ENCODE results near the gene MGMT. TPM values are rescaled to one million over a fixed set of nuclear protein-coding genes. Genes with fewer than 3 reads are reported as not detected.

MGMT gene
- total RNA-seq, 1 donor from 2014 or later: 20.8 TPM

DNA sequence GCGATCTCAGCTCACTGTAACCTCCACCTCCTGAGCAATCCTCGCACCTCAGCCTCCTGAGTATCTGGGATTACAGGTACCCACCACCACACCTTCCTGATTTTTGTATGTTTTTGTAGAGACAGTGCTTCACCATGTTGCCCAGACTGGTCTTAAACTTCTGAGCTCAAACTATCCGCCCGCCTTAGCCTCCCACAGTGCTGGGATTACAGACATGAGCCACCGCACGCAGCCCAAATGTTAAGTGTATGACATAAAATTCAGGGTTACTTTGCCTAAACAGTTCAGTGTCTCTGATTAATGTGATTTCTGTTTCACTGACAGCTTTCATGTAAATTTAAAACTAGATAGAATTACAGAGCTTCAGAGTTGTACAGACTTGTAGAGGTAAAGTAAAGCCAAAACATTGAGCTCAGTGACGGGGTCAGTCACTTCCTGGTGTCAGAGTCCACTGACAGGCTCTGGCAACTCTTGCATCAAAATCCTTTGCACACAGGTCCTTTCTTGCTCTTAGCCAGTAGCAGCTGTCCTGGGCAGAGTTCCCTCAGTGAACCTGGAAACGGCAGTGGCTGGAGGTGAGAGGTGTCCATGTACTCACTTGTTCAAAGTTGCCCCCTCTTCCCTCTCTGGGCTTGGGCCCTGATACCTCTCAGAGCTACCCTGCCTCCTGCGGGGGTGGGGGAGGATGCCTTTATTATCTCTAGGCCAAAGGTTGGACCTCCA is 33.7 kb downstream of the MGMT start:
- Mint-ChIP-seq H3K27me3 (ENCODE audit: unreplicated experiment) (no peaks in the 10 kb centered on the region), H3K9me3 (ENCODE audit: unreplicated experiment) (peaks cover 7% of the 10 kb centered on the region), H3K4me3 (ENCODE audit: unreplicated experiment) (no peak overlapping the region), H3K27ac (ENCODE audit: unreplicated experiment) (no peak overlapping the region), H3K4me1 (ENCODE audit: unreplicated experiment) (no peaks in the 10 kb centered on the region), H3K36me3 (ENCODE audit: unreplicated experiment) (peaks cover 11% of the 10 kb centered on the region)
- TF ChIP-seq, protein P1, sequence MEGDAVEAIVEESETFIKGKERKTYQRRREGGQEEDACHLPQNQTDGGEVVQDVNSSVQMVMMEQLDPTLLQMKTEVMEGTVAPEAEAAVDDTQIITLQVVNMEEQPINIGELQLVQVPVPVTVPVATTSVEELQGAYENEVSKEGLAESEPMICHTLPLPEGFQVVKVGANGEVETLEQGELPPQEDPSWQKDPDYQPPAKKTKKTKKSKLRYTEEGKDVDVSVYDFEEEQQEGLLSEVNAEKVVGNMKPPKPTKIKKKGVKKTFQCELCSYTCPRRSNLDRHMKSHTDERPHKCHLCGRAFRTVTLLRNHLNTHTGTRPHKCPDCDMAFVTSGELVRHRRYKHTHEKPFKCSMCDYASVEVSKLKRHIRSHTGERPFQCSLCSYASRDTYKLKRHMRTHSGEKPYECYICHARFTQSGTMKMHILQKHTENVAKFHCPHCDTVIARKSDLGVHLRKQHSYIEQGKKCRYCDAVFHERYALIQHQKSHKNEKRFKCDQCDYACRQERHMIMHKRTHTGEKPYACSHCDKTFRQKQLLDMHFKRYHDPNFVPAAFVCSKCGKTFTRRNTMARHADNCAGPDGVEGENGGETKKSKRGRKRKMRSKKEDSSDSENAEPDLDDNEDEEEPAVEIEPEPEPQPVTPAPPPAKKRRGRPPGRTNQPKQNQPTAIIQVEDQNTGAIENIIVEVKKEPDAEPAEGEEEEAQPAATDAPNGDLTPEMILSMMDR (IDR thresholded peaks at IDR 0.05): no peak
- DNase-seq (ENCODE audit: extremely low spot score, unreplicated experiment): no peak

DNA sequence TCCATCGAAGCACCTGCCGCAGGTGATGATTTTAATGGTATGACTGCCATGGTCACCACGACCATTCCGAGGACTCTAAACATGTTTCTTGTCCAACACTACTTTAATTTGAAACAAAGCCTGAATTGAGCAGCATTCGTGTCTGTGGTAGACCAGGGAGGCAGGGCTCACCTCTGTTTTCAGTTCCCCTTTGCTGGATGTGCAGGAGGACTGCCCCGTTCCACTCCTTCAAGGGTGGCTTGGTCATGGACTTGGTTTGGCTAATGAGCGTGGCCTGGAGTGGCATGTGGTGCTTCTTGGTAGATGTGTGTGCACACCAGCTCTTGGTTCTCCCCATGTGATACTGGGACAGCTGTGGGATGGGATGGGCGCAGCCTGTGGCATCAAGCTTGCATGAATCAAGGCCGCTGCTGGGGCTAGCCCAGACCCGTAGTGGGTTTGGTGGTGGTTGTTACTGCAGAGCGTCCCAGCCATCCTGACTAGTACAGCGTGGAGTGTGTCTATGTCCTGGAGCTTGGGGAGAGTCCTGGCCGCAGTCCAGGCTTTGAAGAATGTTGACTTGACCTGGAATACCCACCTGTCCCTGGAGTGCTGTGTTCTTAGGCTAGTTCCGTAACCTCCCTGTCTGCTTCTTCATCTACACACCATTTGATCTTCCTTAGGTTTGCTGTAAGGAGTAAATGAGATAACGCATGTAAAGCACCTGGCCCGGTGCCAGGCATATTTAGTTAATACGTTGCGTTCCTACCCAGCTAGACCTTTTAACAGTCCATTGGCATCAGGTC is 34.8 kb downstream of the MGMT start:
- Mint-ChIP-seq H3K27me3 (ENCODE audit: unreplicated experiment) (no peaks in the 10 kb centered on the region), H3K9me3 (ENCODE audit: unreplicated experiment) (peaks cover 14% of the 10 kb centered on the region), H3K36me3 (ENCODE audit: unreplicated experiment) (peaks cover 8% of the 10 kb centered on the region), H3K4me3 (ENCODE audit: unreplicated experiment) (no peak overlapping the region), H3K27ac (ENCODE audit: unreplicated experiment) (no peak overlapping the region), H3K4me1 (ENCODE audit: unreplicated experiment) (no peaks in the 10 kb centered on the region)
- no peak for DNase-seq (ENCODE audit: extremely low spot score, unreplicated experiment)
- TF ChIP-seq, protein P1 (IDR thresholded peaks at IDR 0.05): no peak

DNA sequence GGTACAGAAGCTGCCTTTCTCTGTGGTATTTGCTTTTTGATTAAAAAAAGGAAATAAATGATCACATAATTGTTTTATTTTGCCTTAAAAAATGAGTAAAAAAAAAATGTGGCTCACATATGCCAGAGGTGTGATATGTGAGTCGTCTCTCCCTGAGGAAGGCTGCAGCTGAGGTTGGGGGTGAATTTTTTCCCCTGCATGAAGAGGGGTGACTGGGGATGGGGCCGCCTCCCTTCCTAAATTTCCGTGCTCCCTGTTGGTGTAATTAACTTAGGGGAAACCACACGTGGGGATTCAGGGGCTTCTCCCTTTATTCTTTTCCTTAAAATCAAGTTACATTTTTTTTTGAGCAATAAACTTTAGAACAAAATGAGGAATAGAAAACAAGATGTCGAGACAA is 35.4 kb downstream of the MGMT start:
- H3K4me3 Mint-ChIP-seq (ENCODE audit: unreplicated experiment): no peak overlapping the region
- peaks cover 8% of the 10 kb centered on the region for H3K36me3 Mint-ChIP-seq (ENCODE audit: unreplicated experiment)
- H3K27ac Mint-ChIP-seq (ENCODE audit: unreplicated experiment): no peak overlapping the region
- no peak for DNase-seq (ENCODE audit: extremely low spot score, unreplicated experiment)
- H3K9me3 Mint-ChIP-seq (ENCODE audit: unreplicated experiment): peaks cover 17% of the 10 kb centered on the region
- no peaks in the 10 kb centered on the region for H3K27me3 Mint-ChIP-seq (ENCODE audit: unreplicated experiment)
- H3K4me1 Mint-ChIP-seq (ENCODE audit: unreplicated experiment): no peaks in the 10 kb centered on the region
- TF ChIP-seq, protein P1 (IDR thresholded peaks at IDR 0.05): no peak

DNA sequence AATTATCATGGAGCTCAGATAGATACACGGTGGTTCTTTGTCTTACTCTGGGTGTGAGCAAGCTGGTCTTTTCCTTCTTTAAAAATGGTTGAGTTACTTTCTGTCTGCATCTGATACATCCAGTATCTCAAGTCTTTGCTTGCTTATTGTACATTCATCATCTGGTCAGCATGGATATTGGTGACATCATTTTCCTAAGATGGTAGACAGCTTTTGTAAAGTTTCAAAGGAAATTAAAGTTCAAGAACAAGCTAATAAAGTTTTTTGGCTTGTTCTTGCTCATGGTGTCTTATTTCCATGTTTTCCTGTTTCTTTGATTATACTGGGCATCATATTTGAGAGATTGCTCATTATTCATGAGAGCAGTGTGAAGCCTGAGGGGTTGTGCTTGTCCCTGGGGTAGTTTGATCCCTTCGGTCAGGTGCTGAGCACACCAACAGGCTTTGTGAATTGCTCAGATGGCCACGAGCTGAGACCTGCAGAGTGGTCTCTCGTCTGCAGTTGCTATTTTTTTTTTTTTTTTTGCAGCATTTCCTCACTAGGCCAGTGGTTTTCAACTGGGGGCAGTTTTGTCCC is 38.5 kb downstream of the MGMT start:
- Mint-ChIP-seq H3K9me3 (ENCODE audit: unreplicated experiment) (peaks cover 14% of the 10 kb centered on the region), H3K27me3 (ENCODE audit: unreplicated experiment) (no peaks in the 10 kb centered on the region), H3K4me1 (ENCODE audit: unreplicated experiment) (no peaks in the 10 kb centered on the region), H3K4me3 (ENCODE audit: unreplicated experiment) (no peak overlapping the region), H3K36me3 (ENCODE audit: unreplicated experiment) (no peaks in the 10 kb centered on the region), H3K27ac (ENCODE audit: unreplicated experiment) (no peak overlapping the region)
- TF ChIP-seq, protein P1 (IDR thresholded peaks at IDR 0.05): no peak
- no peak for DNase-seq (ENCODE audit: extremely low spot score, unreplicated experiment)
